Activated CD8-positive, alpha-beta T cell treated with anti-CD3 and anti-CD28 coated beads for 36 hours (primary cell): Measurements from ENCODE around the gene PDXP. TPM values are rescaled to one million over a fixed set of nuclear protein-coding genes. Genes with fewer than 3 reads are reported as not detected.

Source experiments
- ATAC-seq: fragments of 200-7000 bp; cut with Tn5 transposase; one replicate; pipeline ENCODE4 v1.10.0; 2021; ENCODE audit warnings: mild to moderate bottlenecking, moderate library complexity
- CTCF ChIA-PET: fragments of 350-600 bp; sonication (Branson Sonifier 250); formaldehyde crosslinking; loops from one replicate; lab custom pipeline; 2021; ENCODE audit warnings: antibody characterized with exemption; lab: Charles Lee
- POLR2A ChIA-PET: fragments of 350-600 bp; sonication (Branson Sonifier 250); formaldehyde crosslinking; loops from one replicate; lab custom pipeline; 2021; ENCODE audit warnings: antibody characterized with exemption; lab: Charles Lee
- DNase-seq: peaks from one replicate; pipeline ENCODE4 v3.0.0-alpha.2; 2020
- H3K27ac Mint-ChIP-seq: one replicate; pipeline ENCODE4 v1.8.0; 2021; ENCODE audit warnings: mild to moderate bottlenecking, mixed read lengths
- H3K27me3 Mint-ChIP-seq: one replicate; pipeline ENCODE4 v1.8.0; 2021; ENCODE audit warnings: mixed read lengths
- H3K36me3 Mint-ChIP-seq: one replicate; pipeline ENCODE4 v1.8.0; 2021; ENCODE audit warnings: low read depth, mixed read lengths
- H3K4me1 Mint-ChIP-seq: one replicate; pipeline ENCODE4 v1.8.0; 2021; ENCODE audit warnings: low read depth, mixed read lengths
- H3K4me3 Mint-ChIP-seq: one replicate; pipeline ENCODE4 v1.8.0; 2021; ENCODE audit warnings: mild to moderate bottlenecking, moderate library complexity, mixed read lengths
- H3K9me3 Mint-ChIP-seq: one replicate; pipeline ENCODE4 v1.8.0; 2021; ENCODE audit warnings: mixed read lengths
- CTCF ChIP-seq: fragments of 200-600 bp; IDR thresholded peaks from one replicate; pipeline ENCODE4 v1.8.0; 2022; ENCODE audit warnings: antibody characterized with exemption, mild to moderate bottlenecking
- intact Hi-C: fragments of 100-400 bp; cut with micrococcal nuclease; formaldehyde crosslinking; loops from one replicate; pipeline ENCODE4 v1.10.0; 2022
- total RNA-seq, 2 experiments: library from RNA; stranded (reverse); gene quantifications; one replicate each; pipeline ENCODE4 v1.2.3, GENCODE V29; 2021

Gene PDXP
- total RNA-seq, 2 experiments from 2014 or later, result 51.3 to 51.5 TPM

DNA sequence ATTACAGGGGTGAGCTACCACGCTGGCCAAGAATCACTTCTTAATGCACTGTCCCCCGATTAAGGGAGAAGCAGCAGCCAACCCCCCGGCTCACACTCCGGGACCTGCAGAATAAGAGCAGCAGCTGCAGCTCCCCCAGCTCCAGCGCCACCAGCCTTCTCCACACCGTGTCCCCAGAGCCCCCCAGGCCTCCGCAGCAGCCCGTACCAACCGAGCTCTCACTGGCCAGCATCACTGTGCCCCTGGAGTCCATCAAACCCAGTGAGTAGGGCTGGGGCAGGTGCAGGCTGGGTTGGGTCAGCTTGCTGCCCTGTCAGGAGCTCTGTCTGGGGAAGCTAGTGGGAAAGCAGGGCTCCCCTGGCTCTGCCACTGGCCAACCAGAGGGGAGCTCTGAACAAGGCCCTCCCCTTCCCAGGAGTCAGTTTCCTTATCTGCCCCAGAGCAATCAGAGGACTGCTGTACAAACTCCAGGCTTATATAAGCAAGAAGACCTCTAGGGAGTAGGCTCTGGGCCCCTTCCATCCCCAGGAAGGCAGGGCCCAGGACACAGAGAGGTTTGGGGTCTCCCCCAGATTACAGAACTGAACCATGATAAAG is 27.6 kb upstream of the PDXP start:
- peaks cover 12% of the 10 kb centered on the region for H3K36me3 Mint-ChIP-seq
- no peak for DNase-seq
- H3K4me3 Mint-ChIP-seq, result peak overlapping the region; percentile 59
- TF ChIP-seq CTCF, result no peak
- H3K27me3 Mint-ChIP-seq, result no peaks in the 10 kb centered on the region
- no peaks in the 10 kb centered on the region for H3K9me3 Mint-ChIP-seq
- intact Hi-C loops, result no loop called here
- ATAC-seq, result no peak
- ChIA-PET POLR2A (interaction anchor here (0.8 to 1.9 kb wide), 5 partner anchors 13 to 55 kb away, joined by 3 to 8 read pairs (median 5); partner anchors contain the start of genes GGA1 and NOL12), CTCF (interaction anchor here (1.2 to 68.1 kb wide), 4 partner anchors 6 to 64 kb away, joined by 3 to 1770 read pairs (median 887); partner anchors contain the start of genes GGA1, LGALS1, NOL12 and PDXP)
- H3K4me1 Mint-ChIP-seq, result peaks cover 79% of the 10 kb centered on the region
- H3K27ac Mint-ChIP-seq, result peak overlapping the region; percentile 88

DNA sequence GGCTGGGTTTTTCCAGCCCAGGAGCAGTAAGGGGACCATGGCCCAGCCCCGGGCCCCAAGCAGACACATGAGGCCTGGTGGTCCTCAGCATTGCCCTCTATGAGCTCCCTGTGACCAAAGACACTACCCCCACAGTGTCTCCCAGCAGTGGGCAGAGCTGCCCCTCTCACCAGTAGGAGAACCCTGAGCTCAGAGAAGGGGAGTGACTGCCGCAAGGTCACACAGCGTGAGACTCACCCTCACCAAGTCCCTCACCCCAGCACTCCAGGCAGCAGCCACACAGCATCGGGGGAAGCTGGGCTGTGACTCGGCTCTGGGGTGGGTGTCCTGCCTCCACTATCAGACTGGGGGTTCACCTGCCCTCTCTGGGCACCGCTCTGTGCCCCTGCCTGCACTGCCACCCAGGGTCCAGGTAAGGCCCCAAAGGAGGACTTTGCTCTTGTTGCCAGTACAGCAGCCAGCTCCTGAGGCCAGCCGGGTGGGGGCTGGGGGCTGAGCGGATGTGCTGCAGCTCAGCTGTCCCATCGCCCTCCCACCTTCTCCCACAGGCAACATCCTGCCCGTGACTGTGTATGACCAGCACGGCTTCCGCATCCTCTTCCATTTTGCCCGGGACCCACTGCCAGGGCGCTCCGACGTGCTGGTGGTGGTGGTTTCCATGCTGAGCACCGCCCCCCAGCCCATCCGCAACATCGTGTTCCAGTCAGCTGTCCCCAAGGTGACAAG is 26.9 kb upstream of the PDXP start:
- Mint-ChIP-seq H3K36me3 (peaks cover 9% of the 10 kb centered on the region), H3K27me3 (no peaks in the 10 kb centered on the region), H3K4me1 (peaks cover 79% of the 10 kb centered on the region), H3K9me3 (no peaks in the 10 kb centered on the region), H3K27ac (peak overlapping the region; percentile 88), H3K4me3 (peak overlapping the region; percentile 59)
- CTCF ChIA-PET, result interaction anchor here (1.2 to 68.1 kb wide), 4 partner anchors 6 to 65 kb away, joined by 3 to 1770 read pairs (median 887); partner anchors contain the start of genes GGA1, LGALS1, NOL12 and PDXP
- POLR2A ChIA-PET, result interaction anchor here (1.4 to 3.8 kb wide), 7 partner anchors 9 to 45 kb away, joined by 4 to 26 read pairs (median 9); partner anchors contain the start of genes GGA1 and PDXP
- intact Hi-C loops, result no loop called here
- no peak for TF ChIP-seq CTCF
- no peak for ATAC-seq
- DNase-seq, result peak; percentile 63

- intact Hi-C loops, result no loop called here
- no peaks in the 10 kb centered on the region for H3K9me3 Mint-ChIP-seq
- TF ChIP-seq CTCF, result no peak
- peaks cover 4% of the 10 kb centered on the region for H3K36me3 Mint-ChIP-seq
- ChIA-PET POLR2A (interaction anchor here (1.2 to 3.8 kb wide), 12 partner anchors 7 to 50 kb away, joined by 3 to 26 read pairs (median 7); partner anchors contain the start of genes GGA1, LGALS1 and PDXP), CTCF (interaction anchor here (0.8 to 68.1 kb wide), 5 partner anchors 7 to 231 kb away, joined by 3 to 1770 read pairs (median 4); partner anchors contain the start of genes GGA1, LGALS1, NOL12 and PDXP)
- no peaks in the 10 kb centered on the region for H3K27me3 Mint-ChIP-seq
- H3K27ac Mint-ChIP-seq, result peak overlapping the region; percentile 88
- peak overlapping the region; percentile 59 for H3K4me3 Mint-ChIP-seq
- peaks cover 79% of the 10 kb centered on the region for H3K4me1 Mint-ChIP-seq
- peak; percentile 12 for ATAC-seq
- peak; percentile 73 for DNase-seq
Observed at GRCh38 chr22:37632174-37633088, 26.1 kb upstream of the PDXP start.

GRCh38 chr22:37633089-37633624 is 25.4 kb upstream of the PDXP start:
- H3K27ac Mint-ChIP-seq, result peak overlapping the region; percentile 88
- ATAC-seq, result peak; percentile 66
- TF ChIP-seq CTCF, result peak; percentile 13
- H3K4me3 Mint-ChIP-seq, result peak overlapping the region; percentile 59
- CTCF ChIA-PET, result interaction anchor here (0.8 to 68.1 kb wide), 3 partner anchors 8 to 231 kb away, joined by 3 to 1770 read pairs (median 1770); partner anchors contain the start of genes GGA1, LGALS1, NOL12 and PDXP
- no peaks in the 10 kb centered on the region for H3K27me3 Mint-ChIP-seq
- DNase-seq, result peak; percentile 91
- POLR2A ChIA-PET, result interaction anchor here (0.6 to 3.8 kb wide), 19 partner anchors 8 to 1550 kb away, joined by 3 to 26 read pairs (median 5); partner anchors contain the start of genes GGA1, LGALS1, NOL12 and PDXP
- H3K4me1 Mint-ChIP-seq, result peaks cover 79% of the 10 kb centered on the region
- peaks cover 4% of the 10 kb centered on the region for H3K36me3 Mint-ChIP-seq
- intact Hi-C loops, result no loop called here
- no peaks in the 10 kb centered on the region for H3K9me3 Mint-ChIP-seq
